Measurements from ENCODE around the gene SERPINA10.
A peak's percentile ranks its signal among the peaks of the same experiment; 100 is the strongest.

The SERPINA10 gene

DNA sequence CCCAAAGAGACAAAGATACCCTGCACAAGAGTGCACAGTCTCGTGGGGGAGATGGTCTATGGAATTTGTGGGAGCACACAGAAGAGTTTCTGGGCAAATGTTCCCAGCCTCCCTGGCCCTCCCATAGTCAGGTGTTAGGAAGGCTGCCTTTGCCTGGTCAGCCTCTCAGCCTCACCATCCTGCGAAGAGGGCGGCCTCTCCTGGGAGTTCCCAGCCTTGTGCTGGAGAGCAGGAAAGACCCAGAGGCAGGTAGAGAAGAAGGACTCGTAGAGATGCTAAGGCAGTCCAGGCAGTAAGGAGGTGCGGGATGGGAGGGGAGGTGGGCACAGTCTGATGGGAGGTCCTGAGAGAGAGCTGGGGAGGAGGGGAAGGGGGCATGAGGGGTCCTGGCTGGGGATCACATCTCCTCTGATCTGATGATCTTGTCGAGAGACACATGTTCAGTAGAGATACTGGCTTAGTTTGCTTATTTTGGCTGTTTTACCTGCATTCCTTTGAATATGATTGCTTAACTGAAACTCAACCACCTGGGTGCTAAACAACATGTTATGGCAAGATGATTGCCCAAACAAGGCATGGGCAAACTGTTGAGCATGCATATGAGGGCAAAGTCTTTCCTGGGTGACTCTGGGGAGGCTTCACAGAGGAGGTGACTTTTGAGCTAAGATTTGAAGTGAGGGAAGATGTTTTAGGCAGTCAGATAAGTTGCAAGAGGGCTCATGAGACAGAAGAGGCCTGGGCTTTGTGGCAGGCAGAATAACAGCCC, 19.6 kb upstream of the SERPINA10 start:
- Histone ChIP-seq H3K18ac (ENCODE audit: low read length) (no peak overlapping the region), H2BK15ac (replicated peaks; ENCODE audit: low read depth) (no peak overlapping the region), H3K56ac (ENCODE audit: low read length) (no peak overlapping the region), H3K9ac (ENCODE audit: low read length) (no peak overlapping the region), H3K36me3 (ENCODE audit: control insufficient read depth, insufficient read depth, low read length) (no peaks in the 10 kb centered on the region), H4K8ac (ENCODE audit: low read depth, low read length) (no peak overlapping the region), H2BK5ac (ENCODE audit: low read length) (no peak overlapping the region), H2BK120ac (ENCODE audit: low read depth, low read length) (no peak overlapping the region), H3K4me2 (ENCODE audit: low read length) (no peak overlapping the region), H3K27me3 (ENCODE audit: insufficient read depth, low read length, poor library complexity) (no peaks in the 10 kb centered on the region), H3K23ac (ENCODE audit: low read length) (no peak overlapping the region), H3K27ac (ENCODE audit: low read depth, low read length) (no peak overlapping the region), H3K79me2 (ENCODE audit: control insufficient read depth, insufficient read depth, low read length) (no peaks in the 10 kb centered on the region), H3K79me1 (ENCODE audit: low read length) (no peaks in the 10 kb centered on the region), H2AK5ac (ENCODE audit: low read length) (no peak overlapping the region), H3K4me1 (ENCODE audit: control insufficient read depth, low read depth, low read length) (no peaks in the 10 kb centered on the region), H3K4me3 (ENCODE audit: low read length) (no peak overlapping the region), H4K5ac (ENCODE audit: low read length) (no peak overlapping the region), H3K4ac (ENCODE audit: low read depth, low read length) (no peak overlapping the region)
- WGBS (ENCODE audit: extremely low coverage, insufficient coverage, low lambda C conversion rate), result no CpG with 5 or more reads among the region's 6 CpGs
- DNase-seq, result no peak

DNA sequence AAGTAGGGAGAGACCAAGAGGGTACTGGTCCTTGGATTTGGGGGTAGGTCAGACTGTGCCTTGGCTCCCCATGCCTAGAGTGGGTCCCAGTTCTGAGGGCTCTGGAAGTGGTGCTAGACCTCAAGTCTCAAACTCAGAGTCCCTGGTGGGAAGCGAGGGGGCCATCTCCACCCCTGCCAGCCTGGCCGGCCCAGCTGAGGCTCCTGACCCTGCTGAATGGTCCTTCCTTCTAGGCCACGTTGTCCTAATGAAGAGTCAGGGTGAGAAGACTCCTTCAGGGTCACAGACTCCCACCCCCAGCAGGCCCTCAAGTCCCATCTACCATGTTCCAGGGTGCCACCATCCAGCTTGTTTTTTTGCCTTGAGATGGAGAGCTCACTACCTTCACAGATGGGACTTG, 17.2 kb upstream of the SERPINA10 start:
- Histone ChIP-seq H4K8ac (ENCODE audit: low read depth, low read length) (no peak overlapping the region), H3K36me3 (ENCODE audit: control insufficient read depth, insufficient read depth, low read length) (no peaks in the 10 kb centered on the region), H2BK15ac (replicated peaks; ENCODE audit: low read depth) (no peak overlapping the region), H3K27me3 (ENCODE audit: insufficient read depth, low read length, poor library complexity) (no peaks in the 10 kb centered on the region), H2AK5ac (ENCODE audit: low read length) (no peak overlapping the region), H3K4me1 (ENCODE audit: control insufficient read depth, low read depth, low read length) (no peaks in the 10 kb centered on the region), H3K79me1 (ENCODE audit: low read length) (no peaks in the 10 kb centered on the region), H2BK120ac (ENCODE audit: low read depth, low read length) (no peak overlapping the region), H3K4ac (ENCODE audit: low read depth, low read length) (no peak overlapping the region), H3K79me2 (ENCODE audit: control insufficient read depth, insufficient read depth, low read length) (no peaks in the 10 kb centered on the region), H3K23ac (ENCODE audit: low read length) (no peak overlapping the region), H3K4me2 (ENCODE audit: low read length) (no peak overlapping the region), H2BK5ac (ENCODE audit: low read length) (no peak overlapping the region), H3K56ac (ENCODE audit: low read length) (no peak overlapping the region), H3K27ac (ENCODE audit: low read depth, low read length) (no peak overlapping the region), H3K9ac (ENCODE audit: low read length) (no peak overlapping the region), H3K4me3 (ENCODE audit: low read length) (no peak overlapping the region), H4K5ac (ENCODE audit: low read length) (no peak overlapping the region), H3K18ac (ENCODE audit: low read length) (no peak overlapping the region)
- DNase-seq, result no peak
- WGBS (ENCODE audit: extremely low coverage, insufficient coverage, low lambda C conversion rate), result no CpG with 5 or more reads among the region's 3 CpGs

DNA sequence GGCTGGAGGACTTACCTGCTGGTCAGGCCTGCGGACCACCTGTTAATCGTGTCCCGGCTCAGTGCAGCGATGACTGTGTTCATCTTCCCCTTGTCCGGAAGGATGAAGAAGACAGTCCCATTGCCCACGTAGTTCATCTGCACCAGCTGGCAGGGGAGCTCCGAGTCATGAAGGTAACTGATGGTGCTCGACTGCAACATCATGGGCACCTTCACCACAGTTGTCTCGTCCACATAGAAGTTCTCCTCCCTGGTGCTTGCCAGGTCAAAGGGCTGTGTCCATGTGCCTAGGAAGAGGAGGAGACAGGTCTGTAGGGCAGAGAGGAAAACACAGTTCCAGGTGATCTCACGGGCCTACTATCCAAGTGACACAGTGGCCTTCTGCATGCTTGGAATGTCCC, 16.7 kb upstream of the SERPINA10 start:
- no peaks in the 10 kb centered on the region for H3K4me1 ChIP-seq (ENCODE audit: control insufficient read depth, low read depth, low read length)
- no peak overlapping the region for H3K4me3 ChIP-seq (ENCODE audit: low read length)
- no peaks in the 10 kb centered on the region for H3K79me1 ChIP-seq (ENCODE audit: low read length)
- no peak overlapping the region for H2BK120ac ChIP-seq (ENCODE audit: low read depth, low read length)
- DNase-seq, result no peak
- H2BK15ac ChIP-seq (replicated peaks; ENCODE audit: low read depth), result no peak overlapping the region
- no peak overlapping the region for H3K56ac ChIP-seq (ENCODE audit: low read length)
- H3K9ac ChIP-seq (ENCODE audit: low read length), result no peak overlapping the region
- no peak overlapping the region for H3K18ac ChIP-seq (ENCODE audit: low read length)
- no peak overlapping the region for H3K23ac ChIP-seq (ENCODE audit: low read length)
- H2AK5ac ChIP-seq (ENCODE audit: low read length), result no peak overlapping the region
- no peak overlapping the region for H3K27ac ChIP-seq (ENCODE audit: low read depth, low read length)
- no peaks in the 10 kb centered on the region for H3K79me2 ChIP-seq (ENCODE audit: control insufficient read depth, insufficient read depth, low read length)
- H3K4me2 ChIP-seq (ENCODE audit: low read length), result no peak overlapping the region
- H3K27me3 ChIP-seq (ENCODE audit: insufficient read depth, low read length, poor library complexity), result no peaks in the 10 kb centered on the region
- no peak overlapping the region for H4K8ac ChIP-seq (ENCODE audit: low read depth, low read length)
- no CpG with 5 or more reads among the region's 10 CpGs for WGBS (ENCODE audit: extremely low coverage, insufficient coverage, low lambda C conversion rate)
- H3K4ac ChIP-seq (ENCODE audit: low read depth, low read length), result no peak overlapping the region
- H3K36me3 ChIP-seq (ENCODE audit: control insufficient read depth, insufficient read depth, low read length), result no peaks in the 10 kb centered on the region
- no peak overlapping the region for H4K5ac ChIP-seq (ENCODE audit: low read length)
- H2BK5ac ChIP-seq (ENCODE audit: low read length), result no peak overlapping the region

DNA sequence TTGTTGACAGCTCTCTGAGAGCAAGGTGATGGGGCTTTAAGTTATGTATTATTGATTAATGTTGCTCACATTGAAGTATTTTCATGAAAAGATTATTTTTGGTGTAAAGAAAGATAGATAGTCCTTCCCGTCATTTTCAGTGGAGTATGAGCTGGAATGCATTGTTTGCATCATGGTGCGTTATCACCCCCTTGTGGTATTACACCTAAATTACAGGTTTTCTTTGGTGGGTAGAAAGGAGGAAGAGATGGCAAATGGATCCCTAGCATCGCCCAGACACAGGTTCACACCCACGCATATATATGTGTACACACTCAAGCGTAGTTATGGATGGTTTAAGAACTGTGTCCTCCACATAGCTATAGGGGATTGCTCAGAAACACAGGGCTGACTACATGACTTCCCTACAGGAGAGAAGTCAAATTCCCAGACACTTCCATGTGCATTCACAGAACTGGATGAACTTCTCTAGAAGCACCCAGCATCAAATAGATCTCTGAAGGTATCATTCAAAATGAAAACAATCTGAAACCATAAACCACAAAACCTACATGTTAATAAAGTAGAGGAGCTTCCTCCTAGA, 14.4 kb upstream of the SERPINA10 start:
- Histone ChIP-seq H4K5ac (ENCODE audit: low read length) (no peak overlapping the region), H3K56ac (ENCODE audit: low read length) (no peak overlapping the region), H3K4me3 (ENCODE audit: low read length) (no peak overlapping the region), H3K4me1 (ENCODE audit: control insufficient read depth, low read depth, low read length) (no peaks in the 10 kb centered on the region), H3K79me2 (ENCODE audit: control insufficient read depth, insufficient read depth, low read length) (no peaks in the 10 kb centered on the region), H3K36me3 (ENCODE audit: control insufficient read depth, insufficient read depth, low read length) (no peaks in the 10 kb centered on the region), H2BK120ac (ENCODE audit: low read depth, low read length) (no peak overlapping the region), H2AK5ac (ENCODE audit: low read length) (no peak overlapping the region), H2BK15ac (replicated peaks; ENCODE audit: low read depth) (no peak overlapping the region), H3K9ac (ENCODE audit: low read length) (no peak overlapping the region), H3K27me3 (ENCODE audit: insufficient read depth, low read length, poor library complexity) (no peaks in the 10 kb centered on the region), H3K23ac (ENCODE audit: low read length) (no peak overlapping the region), H4K8ac (ENCODE audit: low read depth, low read length) (no peak overlapping the region), H2BK5ac (ENCODE audit: low read length) (no peak overlapping the region), H3K4ac (ENCODE audit: low read depth, low read length) (no peak overlapping the region), H3K4me2 (ENCODE audit: low read length) (no peak overlapping the region), H3K27ac (ENCODE audit: low read depth, low read length) (no peak overlapping the region), H3K79me1 (ENCODE audit: low read length) (no peaks in the 10 kb centered on the region), H3K18ac (ENCODE audit: low read length) (no peak overlapping the region)
- peak; percentile 68 for DNase-seq
- no CpG with 5 or more reads among the region's 5 CpGs for WGBS (ENCODE audit: extremely low coverage, insufficient coverage, low lambda C conversion rate)

DNA sequence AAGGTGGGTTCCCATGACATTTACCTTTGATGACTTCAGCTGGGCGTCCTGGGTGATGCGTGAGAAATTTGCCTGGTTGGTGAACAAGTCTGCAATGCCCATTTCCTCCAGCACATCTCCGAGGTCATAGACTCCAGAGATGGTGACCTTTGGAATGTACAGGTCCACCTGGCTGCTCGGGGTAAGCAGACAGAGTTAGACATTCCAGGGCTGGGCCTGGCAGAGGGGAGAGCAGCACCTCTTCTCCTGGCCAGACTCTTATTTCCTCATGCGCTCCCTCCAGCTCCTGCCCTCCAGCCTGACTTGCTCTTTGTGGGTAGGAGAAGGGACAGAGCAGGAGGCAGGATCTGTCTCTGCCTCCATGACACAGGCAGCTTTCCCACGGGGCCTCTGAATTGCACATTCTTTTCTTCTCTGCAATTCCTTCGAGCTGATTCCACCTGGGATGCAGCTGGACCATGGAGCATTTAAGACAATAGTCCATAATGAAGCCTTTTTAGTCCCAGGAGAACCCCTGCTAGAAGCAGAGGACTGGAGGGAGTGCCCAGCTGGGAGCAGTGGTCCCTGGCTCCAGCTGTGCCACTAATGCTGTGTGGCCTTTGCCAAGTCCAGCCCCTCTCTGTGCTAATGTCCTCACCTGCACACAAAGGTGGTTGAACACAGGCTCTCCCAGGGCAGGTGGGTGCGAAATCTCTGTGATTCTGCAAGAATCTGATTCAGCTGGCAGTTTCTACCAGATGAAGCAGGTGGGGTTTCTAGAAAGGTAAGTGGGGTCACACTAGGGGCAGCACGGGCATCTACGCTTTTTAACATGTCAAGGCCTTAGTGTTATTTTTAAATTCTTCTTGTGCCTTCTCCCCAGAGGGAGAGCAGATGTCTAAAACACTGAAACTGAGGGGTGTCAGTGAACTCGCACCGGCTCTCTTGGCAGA, 13.2 kb upstream of the SERPINA10 start:
- H3K4ac ChIP-seq (ENCODE audit: low read depth, low read length), result no peak overlapping the region

More for the DNA sequence above, 13.2 kb upstream of the SERPINA10 start:
- Histone ChIP-seq H3K23ac (ENCODE audit: low read length) (no peak overlapping the region), H3K4me2 (ENCODE audit: low read length) (no peak overlapping the region), H3K27ac (ENCODE audit: low read depth, low read length) (no peak overlapping the region), H3K36me3 (ENCODE audit: control insufficient read depth, insufficient read depth, low read length) (no peaks in the 10 kb centered on the region), H3K27me3 (ENCODE audit: insufficient read depth, low read length, poor library complexity) (no peaks in the 10 kb centered on the region), H2BK15ac (replicated peaks; ENCODE audit: low read depth) (no peak overlapping the region), H4K5ac (ENCODE audit: low read length) (no peak overlapping the region), H3K18ac (ENCODE audit: low read length) (no peak overlapping the region), H2BK5ac (ENCODE audit: low read length) (no peak overlapping the region), H3K9ac (ENCODE audit: low read length) (no peak overlapping the region), H3K4me3 (ENCODE audit: low read length) (no peak overlapping the region), H3K56ac (ENCODE audit: low read length) (no peak overlapping the region), H3K79me2 (ENCODE audit: control insufficient read depth, insufficient read depth, low read length) (no peaks in the 10 kb centered on the region), H3K4me1 (ENCODE audit: control insufficient read depth, low read depth, low read length) (no peaks in the 10 kb centered on the region), H4K8ac (ENCODE audit: low read depth, low read length) (no peak overlapping the region), H2BK120ac (ENCODE audit: low read depth, low read length) (no peak overlapping the region), H3K79me1 (ENCODE audit: low read length) (no peaks in the 10 kb centered on the region), H2AK5ac (ENCODE audit: low read length) (no peak overlapping the region)
- DNase-seq, result no peak
- WGBS (ENCODE audit: extremely low coverage, insufficient coverage, low lambda C conversion rate), result no CpG with 5 or more reads among the region's 12 CpGs
